SKM-1 (cell line): ENCODE results near the gene SERPINA4.
"Not testable (repeated sequence)": the region's sequence is repeated elsewhere in the genome, so short reads cannot be mapped to it uniquely, and the experiment has no call there.

ENCODE experiments used
- DNase-seq: peaks from one replicate; lab custom pipeline; 2025; ENCODE audit not compliant: unreplicated experiment; lab: John Stamatoyannopoulos, UW

The SERPINA4 gene

GRCh38 chr14:94564381-94564780 lies 3.1 kb downstream of the SERPINA4 start:
- no peak for DNase-seq

- no peak for DNase-seq
These were observed 6.9 kb downstream of the SERPINA4 start for GRCh38 chr14:94568186-94568585.

DNA sequence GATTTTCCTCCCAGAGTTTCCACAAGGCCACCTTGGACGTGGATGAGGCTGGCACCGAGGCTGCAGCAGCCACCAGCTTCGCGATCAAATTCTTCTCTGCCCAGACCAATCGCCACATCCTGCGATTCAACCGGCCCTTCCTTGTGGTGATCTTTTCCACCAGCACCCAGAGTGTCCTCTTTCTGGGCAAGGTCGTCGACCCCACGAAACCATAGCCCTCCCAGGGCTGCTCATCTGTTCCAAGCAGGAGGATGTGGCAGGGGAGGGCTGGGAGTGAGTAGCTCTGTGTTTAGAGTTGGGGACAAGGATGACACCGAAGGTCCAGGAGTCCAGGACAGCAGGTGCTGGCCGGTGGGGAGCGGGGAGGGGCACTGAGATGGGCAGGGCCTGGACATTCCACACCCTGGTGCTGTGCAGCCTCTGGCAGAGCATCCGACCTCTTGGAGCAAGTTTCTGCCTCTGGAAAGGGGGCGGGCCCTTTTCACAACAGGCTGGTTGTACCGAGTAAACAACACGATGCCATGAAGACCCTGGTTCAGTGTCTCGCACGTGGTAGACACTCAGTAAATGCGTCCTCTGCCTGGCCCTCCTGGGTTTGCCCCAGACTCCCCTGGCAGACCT lies 8.2 kb downstream of the SERPINA4 start:
- no peak for DNase-seq

DNA sequence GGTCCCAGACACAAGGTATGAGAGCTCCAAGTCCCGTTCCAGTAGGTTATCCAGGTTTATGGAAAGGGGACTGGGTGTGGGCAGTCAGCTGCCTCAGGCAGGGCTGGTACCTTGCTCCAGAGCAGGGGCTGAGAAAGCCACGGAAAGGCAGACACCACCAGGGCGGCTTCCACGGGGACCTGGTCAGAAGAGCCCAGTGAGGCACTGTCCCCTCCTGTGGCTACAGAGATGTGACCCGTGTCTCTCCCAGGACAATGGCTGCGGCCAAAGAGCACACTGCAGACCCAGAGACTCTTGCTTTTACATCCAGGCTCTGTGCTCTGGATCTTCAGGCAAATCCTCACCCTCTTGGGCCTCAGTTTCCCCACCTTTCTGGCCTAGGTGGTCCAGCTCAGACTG lies 8.8 kb downstream of the SERPINA4 start:
- DNase-seq = no peak

DNA sequence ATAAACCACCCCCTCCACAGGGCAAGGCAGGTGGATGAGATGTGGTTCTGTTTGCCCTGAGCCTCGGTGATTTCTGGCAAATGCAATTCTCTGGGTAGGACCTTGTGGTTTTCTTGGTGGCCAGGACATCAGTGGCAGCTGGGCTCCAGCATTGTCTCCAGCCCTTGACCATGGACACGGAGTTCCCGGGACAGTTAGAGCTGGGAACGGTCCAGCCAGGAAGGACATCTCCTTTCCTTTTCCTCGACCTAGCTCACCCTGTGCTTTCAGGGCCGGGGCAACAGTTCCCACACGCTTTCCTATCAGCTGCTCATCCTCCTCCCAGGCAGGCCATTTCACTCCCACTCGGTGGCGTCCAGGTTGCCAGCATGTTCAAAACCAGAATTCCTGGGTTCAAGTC lies 9.2 kb downstream of the SERPINA4 start:
- no peak for DNase-seq

DNA sequence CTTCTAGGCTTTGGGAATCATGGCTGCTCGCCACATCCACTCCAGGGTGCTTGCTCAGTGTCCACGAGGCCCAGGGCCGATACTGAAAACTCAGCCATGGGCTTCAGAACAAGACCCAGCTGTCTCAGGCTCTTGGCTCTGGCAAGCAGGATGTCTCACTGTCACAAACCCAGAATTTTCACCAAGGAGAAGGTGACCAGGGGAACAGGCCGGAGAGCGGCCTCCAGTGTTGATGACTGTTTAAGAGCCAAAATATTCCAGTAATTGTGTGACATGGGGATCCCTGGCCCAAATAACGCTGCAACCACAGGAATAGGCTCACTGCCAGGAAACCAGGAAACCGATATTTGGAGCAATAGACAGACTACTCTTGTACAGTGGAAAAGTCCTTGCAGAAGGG lies 10.2 kb downstream of the SERPINA4 start:
- no peak for DNase-seq

- DNase-seq = no peak
These were observed 10.7 kb downstream of the SERPINA4 start for GRCh38 chr14:94571950-94572349.

- no peak for DNase-seq
These were observed 11.5 kb downstream of the SERPINA4 start for GRCh38 chr14:94572637-94573303.

DNA sequence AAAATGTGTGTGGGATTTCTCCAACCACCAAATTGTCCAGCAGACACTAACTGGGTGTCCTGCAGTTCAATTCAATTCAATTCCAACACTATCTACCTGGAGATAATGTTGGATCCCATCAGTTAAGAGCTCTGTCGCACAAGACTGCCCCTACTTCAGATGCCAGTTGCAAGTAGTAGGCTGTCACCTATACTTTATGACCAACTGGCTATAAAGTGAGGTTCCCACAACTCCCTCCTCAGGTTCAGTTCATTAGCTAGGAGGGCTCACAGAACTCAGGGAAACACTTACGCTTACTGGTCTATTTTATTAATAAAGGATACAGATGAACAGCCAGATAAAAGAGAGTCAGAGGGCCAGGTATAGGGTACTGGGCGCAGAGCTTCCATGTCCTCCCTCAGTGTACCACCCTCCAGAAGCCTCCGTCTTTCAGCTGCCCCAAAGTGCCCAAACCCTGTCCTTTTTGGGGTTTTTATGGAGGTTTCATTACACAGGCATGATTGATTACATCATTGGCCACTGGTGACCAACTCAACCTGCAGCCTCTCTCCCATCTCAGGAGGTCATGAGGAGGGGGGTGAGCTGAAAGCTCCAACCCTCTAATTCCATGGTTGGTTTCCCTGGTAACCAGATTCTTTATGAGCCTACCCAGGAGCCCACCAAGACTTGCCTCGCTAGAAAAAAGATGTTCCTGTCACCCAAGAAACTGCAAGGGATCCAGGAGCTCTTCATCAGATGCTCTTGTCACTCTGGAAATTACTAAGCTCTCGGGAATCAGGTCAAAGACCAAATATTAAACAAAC lies 12.4 kb downstream of the SERPINA4 start:
- no peak for DNase-seq

DNA sequence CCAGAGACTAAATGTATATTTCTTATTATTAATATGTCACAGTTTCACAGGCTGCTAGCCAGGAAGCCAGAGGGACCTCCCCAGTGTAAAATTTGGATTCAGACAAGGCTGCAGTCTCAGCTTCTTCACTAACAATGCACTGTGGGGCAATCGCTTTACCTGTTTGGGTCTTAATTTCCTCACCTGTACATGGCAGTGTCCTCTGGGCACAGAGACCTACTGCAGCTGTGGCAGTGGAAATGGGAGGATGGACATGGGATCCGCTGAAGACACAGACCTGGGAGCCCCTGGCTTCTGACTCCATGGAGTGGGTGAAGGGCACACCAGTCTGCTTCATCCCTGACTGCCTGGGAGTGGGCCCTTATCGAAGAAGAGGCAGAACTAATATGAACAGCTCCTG lies 13.1 kb downstream of the SERPINA4 start:
- no peak for DNase-seq

DNA sequence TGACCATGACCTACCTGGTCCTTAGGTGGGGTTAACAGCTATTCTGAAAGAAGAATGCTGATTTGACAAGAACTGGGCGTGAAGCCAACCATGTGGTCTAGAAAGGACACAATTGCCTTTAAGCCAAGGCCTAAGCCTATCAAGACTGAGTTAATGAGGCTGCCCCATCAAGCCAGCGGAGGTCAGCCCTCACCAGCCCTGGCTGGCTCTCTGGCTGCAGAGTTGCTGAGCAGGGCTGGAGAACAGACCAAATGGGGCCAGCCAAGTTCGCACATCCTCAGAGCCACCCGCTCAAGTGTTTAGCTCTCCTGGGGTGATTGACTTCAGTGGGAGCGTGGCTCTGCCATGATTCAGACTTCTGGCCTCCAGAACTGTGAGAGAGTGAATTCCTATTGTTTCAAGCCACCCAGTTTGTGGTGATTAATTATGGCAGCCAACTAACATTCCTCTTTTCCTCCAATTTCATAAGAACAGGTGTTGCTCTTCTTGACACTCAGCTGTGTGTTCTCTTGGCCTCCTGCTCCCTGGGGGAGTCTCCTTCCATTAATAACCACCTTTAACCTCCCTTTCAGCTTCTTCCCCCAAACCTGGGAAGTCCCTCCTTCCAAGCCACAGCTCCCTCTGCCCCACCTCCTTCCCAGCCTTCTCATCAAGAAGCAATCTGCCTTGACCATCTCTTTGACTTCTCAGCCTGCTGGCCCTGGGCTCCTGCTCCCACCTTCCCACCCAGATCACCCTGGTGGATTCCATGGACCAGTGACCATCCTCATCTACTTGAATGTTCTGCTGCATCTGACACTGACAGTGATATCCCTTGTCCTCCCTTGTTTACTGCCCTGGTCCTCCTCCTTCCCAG lies 14.7 kb downstream of the SERPINA4 start:
- no peak for DNase-seq

GRCh38 chr14:94577472-94577871 lies 16.2 kb downstream of the SERPINA4 start:
- not testable (repeated sequence) for DNase-seq

DNA sequence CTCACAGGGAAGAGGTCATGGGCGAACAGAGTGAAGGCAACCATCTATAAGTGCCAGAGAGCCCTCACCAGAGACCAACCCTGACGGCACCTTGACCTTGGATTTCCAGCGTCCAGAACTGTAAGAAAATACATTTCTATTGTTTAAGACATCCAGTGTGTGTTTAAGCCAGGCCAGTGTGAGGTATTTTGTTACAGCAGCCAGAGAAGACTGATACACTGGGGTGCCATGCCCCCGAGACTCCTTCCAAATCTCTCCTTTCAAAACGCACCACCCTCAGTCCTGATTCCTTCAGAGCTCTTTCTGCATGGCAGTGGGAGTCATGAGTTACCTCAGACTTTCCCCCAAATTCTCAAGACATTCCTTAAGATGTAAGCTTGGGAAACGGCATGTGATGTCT lies 17.5 kb downstream of the SERPINA4 start:
- no peak for DNase-seq

GRCh38 chr14:94581127-94581999 lies 20.1 kb downstream of the SERPINA4 start, which contains the start of gene SERPINA5:
Gene SERPINA5 (plus strand): TSS chr14:94581426. CDS start chr14:94587363, 5,937 bp downstream.
- DNase-seq = no peak

- no peak for DNase-seq
These were observed 21.0 kb downstream of the SERPINA4 start for GRCh38 chr14:94582199-94582750.

DNA sequence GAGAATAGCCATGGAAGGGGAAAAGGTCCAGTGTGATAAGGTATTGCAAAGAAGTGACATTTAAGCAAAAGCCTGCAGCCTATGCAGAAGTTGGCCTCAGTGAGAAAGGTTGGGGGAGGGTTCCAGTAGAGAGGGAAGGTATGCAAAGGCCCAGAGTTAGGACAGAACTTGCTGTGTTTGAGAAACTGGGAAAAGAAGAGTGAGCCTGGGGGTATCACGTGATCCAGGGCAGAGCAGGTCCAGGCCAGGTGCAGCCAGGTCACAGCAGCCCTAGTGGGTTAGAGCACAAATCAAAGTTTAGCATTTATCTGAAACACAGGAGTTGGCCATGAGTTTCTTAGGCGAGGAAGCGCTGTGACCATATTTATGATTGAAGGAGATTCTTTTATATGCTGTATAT lies 21.6 kb downstream of the SERPINA4 start:
- no peak for DNase-seq

DNA sequence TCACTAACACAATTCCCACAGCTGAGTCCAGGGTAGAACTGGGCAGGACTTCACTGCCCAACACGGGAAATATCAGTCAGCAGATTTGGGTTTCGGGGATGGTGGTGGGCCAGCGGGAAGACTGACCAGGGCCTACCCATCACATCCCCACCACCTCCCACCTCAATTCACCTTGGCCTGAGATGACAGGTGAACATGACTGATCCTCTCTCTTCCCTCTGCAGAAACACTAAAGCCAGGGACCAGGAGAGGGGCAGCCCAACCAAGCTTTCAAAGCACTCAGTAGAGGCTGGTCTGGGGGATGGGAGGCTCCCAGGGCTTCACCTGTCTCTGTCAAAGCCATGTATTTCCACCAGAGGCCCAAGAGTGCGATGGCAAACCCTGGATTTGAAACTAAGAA lies 22.3 kb downstream of the SERPINA4 start:
- no peak for DNase-seq

GRCh38 chr14:94584591-94585280 lies 23.5 kb downstream of the SERPINA4 start:
- DNase-seq = no peak

DNA sequence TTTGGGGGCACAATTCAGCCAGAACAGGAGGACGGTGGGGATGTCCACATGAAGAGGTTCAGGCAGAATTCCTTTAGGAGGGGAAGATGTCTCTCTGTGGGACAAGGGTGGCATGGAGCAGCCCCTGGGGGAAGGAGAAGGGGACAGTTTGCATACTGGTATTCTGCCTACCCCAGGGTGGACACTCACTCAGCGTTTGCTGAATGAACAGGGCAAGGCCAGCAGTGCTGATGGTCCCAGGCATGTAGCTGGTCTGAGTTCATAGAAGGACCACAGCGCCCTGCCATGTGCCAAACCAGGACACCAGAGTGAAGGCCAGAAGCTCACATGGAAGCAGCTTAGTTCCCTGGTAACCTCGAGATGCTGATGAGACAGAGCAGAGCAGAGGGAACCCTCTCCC lies 25.4 kb downstream of the SERPINA4 start:
- no peak for DNase-seq
